HepG2 (cell line): ENCODE results near the gene SFI1. TPM values are rescaled to one million over a fixed set of nuclear protein-coding genes. Genes with fewer than 3 reads are reported as not detected.
A peak's percentile ranks its signal among the peaks of the same experiment; 100 is the strongest.

Experiments
- ARID5B ChIP-seq: IDR thresholded peaks from 2 replicates; pipeline ENCODE4 v1.4.0; 2020; ENCODE audit warnings: mild to moderate bottlenecking, missing genetic modification reagents
- CC2D1A ChIP-seq: sonication (generic); formaldehyde crosslinking; IDR thresholded peaks from 2 replicates; pipeline ENCODE4 v1.8.1; 2023; ENCODE audit warnings: mild to moderate bottlenecking, missing genetic modification reagents
- CHD2 ChIP-seq: IDR thresholded peaks from 2 replicates; pipeline ENCODE4 v1.6.1; 2011; ENCODE audit warnings: low read depth, low read length, improper control_type of control experiment
- KAT2B ChIP-seq: fragments of 150-350 bp; IDR thresholded peaks from 2 replicates; pipeline ENCODE4 v1.6.1; 2014; ENCODE audit warnings: low read depth, low read length, borderline replicate concordance
- MYNN ChIP-seq: sonication (generic); formaldehyde crosslinking; IDR thresholded peaks from 2 replicates; pipeline ENCODE4 v1.4.0; 2020; ENCODE audit warnings: mild to moderate bottlenecking, low read depth, missing genetic modification reagents
- PHF5A ChIP-seq: IDR thresholded peaks from one replicate; pipeline ENCODE4 v1.6.1; 2018; ENCODE audit warnings: low read depth, missing genetic modification reagents; ENCODE audit not compliant: unreplicated experiment
- RBM22 ChIP-seq: fragments of 200-400 bp; formaldehyde crosslinking; optimal IDR thresholded peaks from 2 replicates; pipeline ENCODE3; 2017; ENCODE audit warnings: mild to moderate bottlenecking, low read length, moderate library complexity
- SCMH1 ChIP-seq: sonication (generic); formaldehyde crosslinking; IDR thresholded peaks from 2 replicates; pipeline ENCODE4 v1.9.0; 2021; ENCODE audit warnings: missing genetic modification reagents, mild to moderate bottlenecking, borderline replicate concordance
- XBP1 ChIP-seq: sonication (generic); formaldehyde crosslinking; IDR thresholded peaks from 2 replicates; pipeline ENCODE4 v1.5.0; 2020; ENCODE audit warnings: missing genetic modification reagents
- ZBTB49 ChIP-seq: sonication (generic); formaldehyde crosslinking; IDR thresholded peaks from 2 replicates; pipeline ENCODE4 v1.4.0; 2020; ENCODE audit warnings: missing genetic modification reagents, borderline replicate concordance
- ZC3H4 ChIP-seq: sonication (generic); formaldehyde crosslinking; IDR thresholded peaks from 2 replicates; pipeline ENCODE4 v1.4.0; 2020; ENCODE audit warnings: missing genetic modification reagents, borderline replicate concordance
- ZFX ChIP-seq: sonication (generic); formaldehyde crosslinking; IDR thresholded peaks from 2 replicates; pipeline ENCODE4 v1.4.0; 2020; ENCODE audit warnings: mild to moderate bottlenecking, low read depth, missing genetic modification reagents, moderate library complexity
- ZFYVE20 ChIP-seq: sonication (generic); formaldehyde crosslinking; IDR thresholded peaks from 2 replicates; pipeline ENCODE4 v1.8.0; 2023; ENCODE audit warnings: low read depth, mild to moderate bottlenecking, moderate library complexity, missing genetic modification reagents, borderline replicate concordance
- ZKSCAN8 ChIP-seq: IDR thresholded peaks from 2 replicates; pipeline ENCODE4 v1.6.1; 2016; ENCODE audit warnings: borderline replicate concordance, missing genetic modification reagents, missing compliant biosample characterization
- ZMAT3 ChIP-seq: sonication (generic); formaldehyde crosslinking; conservative IDR thresholded peaks from 2 replicates; pipeline ENCODE4 v1.7.0; 2021; ENCODE audit warnings: missing genetic modification reagents
- ZNF350 ChIP-seq: sonication (generic); formaldehyde crosslinking; IDR thresholded peaks from 2 replicates; pipeline ENCODE4 v1.4.0; 2020; ENCODE audit warnings: mild to moderate bottlenecking, low read depth, missing genetic modification reagents, borderline replicate concordance
- ZNF367 ChIP-seq: sonication (generic); formaldehyde crosslinking; IDR thresholded peaks from 2 replicates; pipeline ENCODE4 v1.4.0; 2020; ENCODE audit warnings: missing genetic modification reagents, borderline replicate concordance
- ZNF776 ChIP-seq: sonication (generic); formaldehyde crosslinking; IDR thresholded peaks from 2 replicates; pipeline ENCODE4 v1.4.0; 2020; ENCODE audit warnings: mild to moderate bottlenecking, missing genetic modification reagents
- ZNF777 ChIP-seq: sonication (generic); formaldehyde crosslinking; IDR thresholded peaks from 2 replicates; pipeline ENCODE4 v1.4.0; 2020; ENCODE audit warnings: missing genetic modification reagents
- ZNF780A ChIP-seq: sonication (generic); formaldehyde crosslinking; IDR thresholded peaks from 2 replicates; pipeline ENCODE4 v1.8.0; 2022; ENCODE audit warnings: mild to moderate bottlenecking, missing genetic modification reagents, moderate library complexity
- polyA plus RNA-seq, 8 experiments: library from polyadenylated mRNA; depleted of rRNA in 3 of 8; stranded (reverse) in 7 of 8; unstranded in 1 of 8; fragments of >200 nt; fragmentation: Illumina TruSeq in 4 of 8; extraction: Trizol in 4 of 8; gene quantifications; 2 replicates each; pipeline versions ENCODE4 v1.2.1 to v1.2.3, GENCODE V29; 2011 to 2016; ENCODE audit warnings: low read depth in 4 of 8, missing spikeins in 1 of 8, mixed read lengths in 1 of 8; ENCODE audit not compliant: insufficient read depth in 1 of 8
- total RNA-seq, 5 experiments: library from RNA; depleted of rRNA; stranded (reverse); fragments of >200 nt; fragmentation: Illumina TruSeq; extraction: Trizol; gene quantifications; 2 replicates each; pipeline ENCODE4 v1.2.3, GENCODE V29; 2016; ENCODE audit warnings: low read depth in 1 of 5
- TF ChIP-seq, protein P1 (sequence below): sonication (generic); formaldehyde crosslinking; IDR thresholded peaks from 2 replicates; pipeline ENCODE4 v1.9.0; 2022; ENCODE audit warnings: missing genetic modification reagents, mild to moderate bottlenecking, borderline replicate concordance

Gene SFI1
- total and polyA plus RNA-seq, 2 of the 13 experiments (the other 11 are each of a cell fraction or from before 2014, with no cell fraction given), result 20.5 to 40.1 TPM

GRCh38 chr22:31489632-31490495 lies 6.5 kb upstream of the SFI1 start, which contains the start of gene EIF4ENIF1 (continued):
- 0 out of 2 replicates have a peak, but pooled peaks have one; percentile 12 for TF ChIP-seq ZNF350 (CRISPR knock-in tag)
- TF ChIP-seq ARID5B (CRISPR knock-in tag), result no peak; the same call in 1 of the 2 replicates
- no peak for TF ChIP-seq SCMH1 (CRISPR knock-in tag)
- no peak for TF ChIP-seq MYNN (CRISPR knock-in tag)
- no peak for TF ChIP-seq ZNF367 (CRISPR knock-in tag)
- TF ChIP-seq ZMAT3 (CRISPR knock-in tag), result peak; percentile 71; the same call in 1 of the 2 replicates
- no peak for TF ChIP-seq CC2D1A (CRISPR knock-in tag)
- no peak for TF ChIP-seq RBM22
- TF ChIP-seq ZBTB49 (CRISPR knock-in tag), result no peak
- TF ChIP-seq, protein P1, sequence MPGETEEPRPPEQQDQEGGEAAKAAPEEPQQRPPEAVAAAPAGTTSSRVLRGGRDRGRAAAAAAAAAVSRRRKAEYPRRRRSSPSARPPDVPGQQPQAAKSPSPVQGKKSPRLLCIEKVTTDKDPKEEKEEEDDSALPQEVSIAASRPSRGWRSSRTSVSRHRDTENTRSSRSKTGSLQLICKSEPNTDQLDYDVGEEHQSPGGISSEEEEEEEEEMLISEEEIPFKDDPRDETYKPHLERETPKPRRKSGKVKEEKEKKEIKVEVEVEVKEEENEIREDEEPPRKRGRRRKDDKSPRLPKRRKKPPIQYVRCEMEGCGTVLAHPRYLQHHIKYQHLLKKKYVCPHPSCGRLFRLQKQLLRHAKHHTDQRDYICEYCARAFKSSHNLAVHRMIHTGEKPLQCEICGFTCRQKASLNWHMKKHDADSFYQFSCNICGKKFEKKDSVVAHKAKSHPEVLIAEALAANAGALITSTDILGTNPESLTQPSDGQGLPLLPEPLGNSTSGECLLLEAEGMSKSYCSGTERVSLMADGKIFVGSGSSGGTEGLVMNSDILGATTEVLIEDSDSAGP (CRISPR knock-in tag), result peak; percentile 79; the same call in 1 of the 2 replicates
- TF ChIP-seq PHF5A (CRISPR knock-in tag), result no peak
- TF ChIP-seq ZNF780A (CRISPR knock-in tag), result no peak; the same call in 1 of the 2 replicates
- TF ChIP-seq XBP1, result no peak
- TF ChIP-seq ZFYVE20 (CRISPR knock-in tag), result no peak
- TF ChIP-seq ZFX, result peak; percentile 78
- no peak for TF ChIP-seq KAT2B
- TF ChIP-seq ZC3H4 (CRISPR knock-in tag), result no peak
- no peak; the same call in 1 of the 2 replicates for TF ChIP-seq ZNF777 (CRISPR knock-in tag)
- TF ChIP-seq ZKSCAN8 (CRISPR knock-in tag), result no peak
- TF ChIP-seq CHD2, result no peak
- peak; percentile 76; the same call in 1 of the 2 replicates for TF ChIP-seq ZNF776 (CRISPR knock-in tag)
